HG02840 (cell line): ENCODE measurements around the gene CACNG1.
"Not testable (repeated sequence)": the region's sequence is repeated elsewhere in the genome, so short reads cannot be mapped to it uniquely, and the experiment has no call there.

Experiments used
- ATAC-seq: cut with Tn5 transposase; IDR thresholded peaks from one replicate; pipeline ENCODE4 v1.9.1; 2021; ENCODE audit warnings: mild to moderate bottlenecking, moderate library complexity, moderate number of reproducible peaks; ENCODE audit not compliant: unreplicated experiment, low FRiP score

CACNG1 gene

DNA sequence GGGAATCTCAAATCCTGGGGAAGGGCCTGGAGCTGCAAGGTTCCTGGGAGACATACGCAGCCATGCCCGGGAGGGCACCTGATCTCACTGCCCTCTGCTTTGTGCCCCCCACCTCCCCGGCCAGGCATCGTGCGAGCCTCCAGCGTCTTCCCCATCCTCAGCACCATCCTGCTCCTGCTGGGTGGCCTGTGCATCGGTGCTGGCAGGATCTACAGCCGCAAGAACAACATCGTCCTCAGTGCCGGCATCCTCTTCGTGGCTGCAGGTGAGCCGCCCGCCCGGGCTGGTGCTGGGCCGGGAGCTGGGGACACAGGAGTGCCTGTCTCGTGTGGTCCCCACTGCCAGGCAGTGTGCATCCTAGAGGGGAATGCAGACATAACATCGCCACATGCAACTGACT, 19.6 kb upstream of the CACNG1 start:
- no peak for ATAC-seq

DNA sequence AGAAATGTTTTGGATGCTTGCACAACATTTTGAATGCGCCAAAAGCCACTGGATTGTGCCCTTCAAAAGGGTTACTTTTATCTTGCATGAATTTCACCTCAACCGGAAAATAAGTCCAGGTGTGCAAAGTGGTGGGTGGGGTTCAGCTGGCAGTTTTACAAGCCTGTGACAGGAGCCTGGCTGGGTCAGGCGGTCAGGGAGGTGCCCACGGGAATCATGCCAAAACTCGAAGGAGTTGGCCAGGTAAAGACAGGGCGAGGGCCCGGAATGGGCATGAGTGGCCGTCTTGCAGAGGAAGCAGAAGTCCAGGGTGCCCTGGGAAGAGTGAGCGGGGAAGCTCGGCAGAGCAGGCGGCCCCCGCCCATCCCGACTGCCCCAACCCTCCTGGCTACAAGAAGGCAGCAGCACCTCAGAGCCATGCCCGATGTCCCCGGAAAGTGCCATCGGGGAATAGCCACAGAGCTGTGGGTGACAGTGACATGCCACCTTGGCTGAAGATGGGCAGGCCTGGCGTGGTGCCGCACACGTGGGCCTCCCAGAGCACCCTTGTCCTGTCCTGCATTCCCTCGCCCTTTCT, 19.1 kb upstream of the CACNG1 start:
- ATAC-seq: no peak

DNA sequence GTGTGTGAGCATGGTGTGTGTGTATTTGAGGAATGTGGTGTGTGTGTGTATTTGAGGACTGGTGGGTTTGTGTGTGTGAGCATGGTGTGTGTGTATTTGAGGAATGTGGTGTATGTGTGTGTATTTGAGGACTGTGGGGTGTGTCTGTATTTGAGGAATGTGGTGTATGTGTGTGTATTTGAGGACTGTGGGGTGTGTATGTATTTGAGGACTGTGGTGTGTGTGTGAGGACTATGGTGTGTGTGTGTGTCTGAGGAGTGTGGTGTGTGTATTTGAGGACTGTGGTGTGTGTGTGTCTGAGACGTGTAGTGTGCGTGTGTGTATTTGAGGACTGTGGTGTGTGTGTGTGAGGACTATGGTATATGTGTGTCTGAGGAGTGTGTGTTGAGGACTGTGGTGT, 18.0 kb upstream of the CACNG1 start:
- no peak for ATAC-seq

DNA sequence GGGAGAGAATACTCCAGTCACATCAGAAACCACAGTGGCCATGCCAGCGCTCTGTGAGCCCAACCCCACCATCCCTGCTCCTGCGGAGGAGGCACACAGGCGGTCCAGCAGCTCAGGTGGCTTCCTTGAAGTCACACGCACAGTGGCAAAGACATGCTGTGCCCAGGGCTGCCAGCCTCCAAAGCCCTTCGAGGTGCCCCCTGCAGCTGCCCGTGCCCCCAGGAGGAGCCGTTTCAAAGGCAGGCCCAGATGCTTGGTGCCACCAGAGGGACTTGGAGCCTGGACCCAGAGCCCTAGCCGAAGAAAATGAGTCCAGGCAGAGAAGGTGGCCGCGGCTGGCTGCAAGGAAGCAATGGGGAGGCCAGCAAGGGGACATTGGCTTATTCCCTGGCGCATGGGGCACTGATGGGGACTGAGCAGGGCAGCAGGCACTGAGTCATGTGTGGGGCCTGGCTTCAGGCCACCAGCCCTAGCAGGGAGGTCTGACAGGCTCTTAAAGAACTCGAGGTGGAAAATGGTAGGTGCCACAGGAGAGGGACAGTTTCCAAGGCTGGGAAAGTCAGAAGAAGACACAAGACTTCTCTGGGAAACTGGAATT, 17.2 kb upstream of the CACNG1 start:
- ATAC-seq: no peak

DNA sequence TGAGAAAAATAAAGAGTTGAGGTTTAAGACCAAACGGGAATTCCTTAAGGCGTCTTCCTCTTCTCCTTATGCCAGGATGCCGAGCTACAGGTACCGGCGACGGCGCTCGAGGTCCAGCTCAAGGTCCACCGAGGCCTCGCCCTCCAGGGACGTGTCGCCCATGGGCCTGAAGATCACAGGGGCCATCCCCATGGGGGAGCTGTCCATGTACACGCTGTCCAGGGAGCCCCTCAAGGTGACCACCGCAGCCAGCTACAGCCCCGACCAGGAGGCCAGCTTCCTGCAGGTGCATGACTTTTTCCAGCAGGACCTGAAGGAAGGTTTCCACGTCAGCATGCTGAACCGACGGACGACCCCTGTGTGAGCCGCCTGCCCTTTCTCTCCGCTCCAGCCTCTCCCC, 13.7 kb upstream of the CACNG1 start:
- ATAC-seq: no peak

DNA sequence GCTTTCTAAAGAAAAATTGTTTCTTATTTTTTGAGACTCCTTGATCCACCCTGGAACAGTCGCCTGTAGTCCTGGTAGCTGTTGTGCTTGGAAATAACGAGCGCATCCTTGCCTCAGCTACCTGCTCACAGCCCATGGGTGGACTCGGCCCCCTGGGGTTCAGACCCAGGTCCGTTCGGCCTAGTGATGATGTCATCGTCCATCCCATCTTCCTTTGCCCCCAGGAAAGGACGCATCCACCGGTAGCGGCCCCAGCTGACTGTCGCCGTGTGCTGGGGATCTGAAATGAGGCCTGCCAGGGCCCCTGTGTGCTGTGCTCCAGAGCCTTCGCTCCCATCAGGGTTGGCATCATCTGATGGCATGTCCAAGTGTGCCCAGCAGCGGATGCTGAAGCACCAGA, 12.0 kb upstream of the CACNG1 start:
- no peak for ATAC-seq

DNA sequence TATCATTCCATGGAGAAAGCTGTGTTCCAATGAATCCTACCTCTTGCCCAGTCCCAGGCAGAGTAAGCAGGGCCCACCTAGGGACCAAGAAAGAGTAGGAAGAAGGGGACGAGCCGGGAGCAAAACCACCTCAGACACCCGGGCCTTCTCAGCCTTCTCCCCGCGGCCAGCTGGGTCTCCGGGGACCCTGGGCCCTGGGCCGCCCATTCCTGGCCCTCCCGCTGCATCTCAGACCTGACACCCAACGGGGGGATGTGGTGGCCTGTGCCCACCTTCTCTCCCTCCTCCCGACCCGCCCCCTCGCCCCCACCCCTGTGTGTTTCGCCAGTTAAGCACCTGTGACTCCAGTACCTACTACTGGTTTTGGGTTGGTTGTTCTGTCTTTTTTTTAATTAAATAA, 11.4 kb upstream of the CACNG1 start:
- no peak for ATAC-seq

DNA sequence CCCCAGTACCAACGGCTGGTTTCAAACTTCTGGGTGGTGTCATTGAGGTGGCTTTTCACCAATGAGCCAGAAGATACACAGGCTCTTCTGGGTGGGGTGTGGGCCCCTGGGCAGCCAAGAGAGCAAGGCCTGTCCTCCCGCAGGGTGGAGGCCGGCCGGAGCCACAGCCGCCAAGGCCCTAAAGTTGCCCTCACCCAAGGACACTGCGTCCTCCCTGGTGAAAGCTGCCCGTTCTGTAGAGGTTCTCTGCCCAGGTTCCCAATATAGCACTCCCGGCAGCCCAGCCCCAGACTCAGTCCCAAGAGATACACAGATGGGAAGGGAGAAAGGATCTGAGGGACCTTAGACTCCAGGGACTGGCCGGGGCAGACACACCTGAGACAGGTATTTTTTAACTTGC, 10.7 kb upstream of the CACNG1 start:
- ATAC-seq: no peak

DNA sequence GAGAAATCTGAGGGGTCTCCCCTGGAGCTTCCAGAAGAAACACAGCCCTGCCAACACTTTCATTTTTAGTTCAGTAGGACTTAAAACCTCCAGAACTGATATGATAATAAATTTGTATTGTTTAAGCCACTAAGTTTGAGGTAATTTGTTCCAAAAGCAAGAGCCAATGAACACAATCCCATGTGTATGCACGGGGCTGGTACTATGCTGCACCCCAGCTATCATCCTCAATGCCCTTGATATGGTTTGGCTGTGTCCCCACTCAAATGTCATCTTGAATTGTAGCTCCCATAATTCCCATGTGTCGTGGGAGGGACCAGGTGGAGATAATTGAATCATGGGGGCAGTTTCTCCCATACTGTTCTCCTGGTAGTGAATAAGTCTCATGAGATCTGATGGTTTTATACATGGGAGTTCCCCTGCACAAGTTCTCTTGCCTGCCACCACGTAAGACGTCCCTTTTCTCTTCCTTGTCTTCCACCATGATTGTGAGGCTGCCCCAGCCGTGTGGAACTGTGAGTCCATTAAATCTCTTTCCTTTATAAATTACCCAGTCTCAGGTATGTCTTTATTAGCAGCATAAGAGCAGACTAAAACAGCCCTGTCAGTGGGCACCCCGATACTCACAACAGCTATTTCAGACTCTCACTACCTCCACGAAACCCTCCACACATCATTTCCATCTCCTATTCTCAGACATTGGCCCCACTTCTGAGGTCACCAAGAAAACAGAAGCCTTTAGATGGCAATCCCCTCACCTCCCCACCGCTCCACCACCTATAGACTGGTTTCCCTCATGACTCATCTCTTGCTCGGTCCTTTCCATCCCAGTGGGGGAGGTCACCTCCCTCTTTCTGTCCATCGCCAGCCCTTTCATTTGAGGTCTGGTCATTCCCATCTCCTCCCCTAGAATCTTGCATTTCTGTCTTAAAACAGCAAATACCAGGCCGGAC, 8.9 kb upstream of the CACNG1 start:
- ATAC-seq: peak; percentile 71

DNA sequence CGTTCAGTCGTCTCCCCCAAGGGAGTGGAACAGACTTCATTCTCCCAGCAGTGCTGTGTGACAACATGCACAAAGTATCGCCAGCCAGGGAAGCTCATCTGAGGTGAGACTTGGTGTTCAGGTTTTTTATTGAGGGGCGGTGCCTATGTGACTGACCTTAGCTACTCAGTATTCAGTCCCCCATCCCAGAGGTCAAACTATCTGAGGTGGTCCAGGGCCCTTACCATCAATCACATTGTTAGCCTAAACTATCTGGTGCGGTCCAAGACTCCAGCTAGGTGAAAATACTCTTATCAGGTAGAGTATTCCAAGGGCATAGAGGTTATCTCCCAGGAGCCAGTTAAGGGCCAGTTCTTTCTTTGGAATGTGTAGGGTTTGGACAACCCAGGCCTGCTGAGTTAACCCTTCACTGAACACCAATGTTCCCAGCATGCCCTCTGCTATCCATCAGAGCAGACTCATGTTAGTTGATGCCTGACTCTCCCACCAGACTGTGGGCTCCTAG, 5.4 kb upstream of the CACNG1 start:
- no peak for ATAC-seq

DNA sequence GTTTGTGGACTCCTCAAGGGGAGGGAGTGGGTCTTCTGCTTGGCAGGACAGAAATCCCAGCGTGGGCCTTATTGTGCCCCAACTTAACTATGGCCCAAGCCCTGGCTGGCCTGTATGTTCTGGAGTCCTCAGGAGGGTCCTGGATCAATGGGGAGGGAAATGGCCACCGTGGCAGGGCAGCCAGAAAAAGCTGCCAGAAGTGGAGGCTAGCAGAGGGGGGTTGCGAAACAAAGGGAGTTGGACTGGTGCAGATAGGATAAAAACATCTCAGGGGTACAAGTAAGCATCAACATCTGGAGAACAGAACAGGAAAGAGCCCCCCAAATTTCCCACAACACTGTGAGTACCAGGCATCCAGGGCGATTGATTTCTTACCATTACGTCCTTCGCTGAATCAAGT, 3.7 kb upstream of the CACNG1 start:
- ATAC-seq: no peak

DNA sequence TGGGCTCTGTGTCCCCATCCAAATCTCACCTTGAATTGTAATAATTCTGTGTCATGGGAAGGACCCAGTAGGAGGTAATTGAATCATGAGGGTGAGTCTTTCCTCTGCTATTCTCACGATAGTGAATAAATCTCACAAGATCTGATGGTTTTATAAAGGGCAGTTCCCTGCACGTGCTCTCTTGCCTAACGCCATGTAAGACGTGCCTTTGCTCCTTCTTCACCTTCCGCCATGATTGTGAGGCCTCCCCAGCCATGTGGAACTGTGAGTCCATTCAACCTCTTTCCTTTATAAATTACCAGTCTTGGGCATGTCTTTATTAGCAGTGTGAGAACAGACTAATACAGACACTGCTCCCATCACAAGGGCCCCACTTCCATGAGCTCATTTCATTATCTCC, 3.2 kb upstream of the CACNG1 start:
- not testable (repeated sequence) for ATAC-seq

DNA sequence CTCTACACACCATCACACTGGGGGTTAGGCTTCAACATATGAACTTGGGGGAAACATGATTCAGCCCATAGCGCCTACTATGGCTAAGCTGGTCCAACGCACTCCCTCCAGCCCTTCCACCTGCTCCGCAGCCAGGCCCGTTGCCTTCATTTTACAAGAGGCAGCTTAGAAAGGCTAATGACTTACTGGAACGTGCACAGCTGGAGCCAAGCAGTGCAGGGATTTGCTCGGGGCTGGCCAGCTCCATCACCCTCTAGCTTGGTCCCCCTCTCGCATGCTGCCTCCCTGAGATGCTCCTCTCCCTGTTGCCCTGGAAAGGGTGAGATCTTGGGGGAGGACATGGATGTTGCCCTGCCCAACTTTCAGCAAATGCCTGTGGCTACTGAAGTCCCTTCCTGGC, 2.8 kb upstream of the CACNG1 start:
- no peak for ATAC-seq

DNA sequence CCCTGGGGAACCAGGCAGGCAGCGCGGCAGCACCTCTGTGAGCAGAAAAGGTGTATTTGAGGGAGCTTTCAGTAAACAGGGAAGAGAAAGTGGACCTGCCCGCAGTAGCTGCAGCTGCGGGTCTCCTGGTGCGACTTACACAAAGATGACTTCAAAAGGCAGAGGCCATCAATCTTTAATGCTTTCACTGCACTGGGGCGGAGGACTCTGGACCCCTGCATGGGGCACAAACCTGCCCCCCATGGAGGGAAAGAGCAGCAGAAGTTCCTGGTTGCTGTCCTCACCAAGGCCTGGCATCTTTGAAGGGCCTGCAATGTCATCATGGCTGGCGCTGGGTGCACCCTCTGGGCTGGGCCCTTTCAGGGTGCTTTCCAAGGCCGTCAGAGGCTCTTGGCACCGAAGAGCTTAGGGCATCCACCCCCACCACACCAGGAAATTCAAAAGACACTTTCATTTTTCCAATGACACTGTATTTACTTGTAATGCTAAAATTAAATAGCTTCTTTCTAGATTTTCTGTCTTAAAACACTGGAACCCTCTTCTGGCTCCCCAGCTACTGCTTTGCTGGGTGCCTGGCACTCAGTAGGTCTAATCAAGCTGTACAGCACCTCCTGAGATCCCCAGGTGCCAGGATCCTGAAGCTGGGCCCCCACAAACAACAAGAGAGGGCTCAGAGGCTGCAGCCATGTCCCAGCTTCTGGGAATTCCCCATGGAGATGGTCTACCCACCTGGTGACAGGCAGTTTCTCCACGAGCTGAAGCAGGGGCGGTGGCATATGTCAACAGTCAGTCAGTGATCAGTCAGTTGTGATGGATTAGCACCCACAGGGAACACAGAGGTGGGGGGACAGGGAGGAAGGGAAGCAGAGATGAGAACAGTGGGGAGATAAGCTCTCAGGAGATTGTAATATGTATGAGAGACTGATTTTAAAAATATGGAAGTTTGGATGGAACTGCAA, 2.1 kb upstream of the CACNG1 start:
- no peak for ATAC-seq

DNA sequence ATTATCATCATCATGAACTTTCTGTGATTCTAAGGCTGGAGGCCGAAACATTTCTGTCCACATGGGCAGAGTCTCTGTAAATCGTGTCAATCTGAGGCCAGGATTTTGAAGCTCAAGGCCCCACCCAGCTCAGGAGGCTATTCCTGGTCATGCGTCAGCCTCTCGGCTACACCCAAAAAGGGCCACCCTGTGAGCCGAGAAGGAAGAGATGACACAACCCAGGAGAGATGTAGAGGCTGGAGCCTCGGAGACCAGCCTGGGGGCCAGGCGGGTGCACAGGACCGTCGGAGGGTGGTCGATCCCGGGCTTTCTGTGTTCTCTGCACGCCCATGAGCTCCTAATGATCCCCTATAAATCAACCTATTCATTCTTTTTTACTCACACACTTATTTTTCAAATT, 1.1 kb upstream of the CACNG1 start:
- no peak for ATAC-seq

DNA sequence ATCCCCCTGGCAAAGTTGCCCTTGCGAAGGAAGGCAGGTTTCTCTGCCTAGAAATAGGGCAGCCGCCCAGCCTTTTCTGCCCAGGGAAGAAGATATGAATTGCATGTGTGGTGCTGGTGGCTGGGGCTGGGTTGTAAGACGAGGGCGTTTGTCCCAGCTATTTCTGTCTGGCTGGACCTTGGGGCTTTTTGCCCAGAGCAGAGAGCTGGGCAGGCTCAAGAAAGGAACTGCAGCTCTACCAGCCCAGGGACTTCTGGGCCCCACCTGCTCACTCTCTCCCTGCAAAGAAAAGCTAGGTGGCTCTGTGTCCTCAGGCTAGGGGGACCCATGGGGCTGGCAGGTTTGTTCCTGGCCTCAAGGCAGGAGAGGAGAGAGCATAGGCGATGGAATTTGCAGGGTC, 586 bp downstream of the CACNG1 start:
- no peak for ATAC-seq

DNA sequence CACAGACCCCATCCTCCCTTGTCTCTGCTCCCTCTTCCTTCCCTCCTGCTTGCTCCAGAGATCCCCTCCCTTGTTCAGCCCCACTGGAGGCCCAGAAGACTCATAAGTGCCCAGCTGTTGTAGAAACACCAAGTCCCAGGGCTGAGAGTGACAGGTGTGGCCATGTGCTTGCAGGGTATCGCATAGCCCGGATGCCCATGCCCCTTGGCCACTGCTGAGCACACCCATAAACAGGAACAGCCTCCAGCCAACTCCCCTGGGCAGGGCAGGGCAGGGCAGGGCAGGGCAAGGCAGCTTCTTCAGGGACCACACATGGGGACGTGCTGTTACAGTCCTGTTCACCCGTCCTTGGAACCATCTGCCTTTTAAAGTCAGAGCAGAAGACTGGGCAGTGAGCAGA, 2.0 kb downstream of the CACNG1 start:
- no peak for ATAC-seq

DNA sequence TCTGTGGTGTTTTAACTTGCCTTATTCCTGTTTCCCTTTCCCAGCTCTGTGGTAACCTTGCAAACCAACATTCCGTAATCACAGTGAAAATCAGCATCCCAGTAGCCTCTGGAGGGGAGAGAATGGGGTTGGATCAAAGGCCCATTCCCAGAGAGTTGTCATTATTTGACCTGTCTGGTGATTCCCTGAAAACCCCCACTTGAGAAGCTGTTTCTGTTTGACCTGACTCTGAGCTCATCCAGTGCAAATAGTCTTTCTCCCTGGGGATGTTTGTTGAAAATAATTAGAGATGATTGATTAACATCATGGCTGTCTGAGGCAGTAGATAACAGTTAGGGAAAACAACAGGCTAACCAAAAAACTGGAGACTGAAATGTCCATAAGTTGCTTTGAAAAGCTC, 3.0 kb downstream of the CACNG1 start:
- no peak for ATAC-seq

DNA sequence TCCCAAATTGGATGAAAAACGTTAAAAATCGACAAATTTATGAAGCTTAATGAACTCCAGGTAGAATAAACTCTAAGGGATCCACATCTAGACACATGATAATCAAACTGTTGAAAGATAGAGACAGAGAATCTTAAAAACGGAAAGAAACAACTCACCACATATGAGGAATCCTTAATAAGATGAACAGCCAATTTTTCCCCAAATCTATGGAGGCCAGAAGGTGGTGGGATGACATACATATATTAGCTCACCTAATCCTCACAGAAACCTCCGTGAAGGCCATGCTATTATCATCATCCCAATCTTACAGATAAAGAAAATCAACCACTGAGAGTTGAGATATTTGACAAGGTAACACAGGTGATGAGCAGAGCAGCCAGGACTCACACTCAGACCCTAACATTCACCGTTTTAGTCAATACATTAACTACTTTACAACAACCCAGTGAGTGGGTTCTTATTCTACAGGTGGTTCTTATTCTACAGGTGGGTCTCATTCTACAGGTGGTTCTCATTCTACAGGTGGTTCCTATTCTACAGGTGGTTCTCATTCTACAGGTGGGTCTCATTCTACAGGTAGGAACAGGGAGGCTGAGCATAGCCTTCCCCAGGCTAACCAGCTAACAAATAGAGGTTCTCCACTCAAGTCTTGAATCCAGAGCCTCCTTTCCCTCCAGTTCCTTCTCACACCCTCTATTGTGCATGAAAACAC, 4.8 kb downstream of the CACNG1 start:
- no peak for ATAC-seq

DNA sequence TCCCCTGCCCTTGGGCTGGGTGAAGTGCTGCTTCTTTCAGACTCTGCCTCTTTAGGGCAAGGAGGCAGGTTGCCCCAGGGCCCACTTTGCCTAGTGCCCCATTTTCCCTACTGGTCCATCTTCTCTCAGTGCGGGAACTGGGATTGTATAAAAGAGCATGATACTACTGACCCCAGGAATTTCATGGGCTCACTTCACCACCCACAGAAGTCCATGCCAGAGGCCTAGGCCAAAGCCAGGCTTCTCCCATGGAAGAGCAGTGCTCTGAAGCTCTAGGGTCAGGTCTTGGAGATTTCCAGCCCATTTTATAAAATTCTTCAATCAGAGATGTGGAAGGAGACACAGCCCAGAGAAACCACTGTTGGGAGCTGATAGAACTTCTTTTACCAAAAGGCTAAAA, 5.7 kb downstream of the CACNG1 start:
- no peak for ATAC-seq
